MV-4-11 (cell line): ENCODE measurements around the gene CCDC183.
A peak's percentile ranks its signal among the peaks of the same experiment; 100 is the strongest.
"Not testable (repeated sequence)": the region's sequence is repeated elsewhere in the genome, so short reads cannot be mapped to it uniquely, and the experiment has no call there.

ENCODE experiments used
- DNase-seq: peaks from one replicate; lab custom pipeline; 2025; lab: John Stamatoyannopoulos, UW

CCDC183 gene

GRCh38 chr9:136802321-136802720 lies 6.2 kb downstream of the CCDC183 start:
- no peak for DNase-seq

- DNase-seq, result not testable (repeated sequence)
Measured at GRCh38 chr9:136803009-136803550, 6.9 kb downstream of the CCDC183 start.

GRCh38 chr9:136803551-136804508 lies 7.7 kb downstream of the CCDC183 start:
- no peak for DNase-seq

GRCh38 chr9:136804509-136805206 lies 8.5 kb downstream of the CCDC183 start:
- DNase-seq, result no peak

GRCh38 chr9:136805207-136805740 lies 9.1 kb downstream of the CCDC183 start:
- DNase-seq, result no peak

GRCh38 chr9:136806067-136806466 lies 9.9 kb downstream of the CCDC183 start:
- DNase-seq, result no peak

- DNase-seq, result no peak
Measured at GRCh38 chr9:136806631-136807201, 10.6 kb downstream of the CCDC183 start.

- DNase-seq, result peak; percentile 68
Measured at GRCh38 chr9:136807281-136808074, 11.3 kb downstream of the CCDC183 start, which contains the start of gene RABL6. Gene RABL6, plus strand, starts transcription at chr9:136807948. Its CDS starts 249 bp downstream, at chr9:136808197.

- DNase-seq, result no peak
Measured at GRCh38 chr9:136808075-136808805, 12.1 kb downstream of the CCDC183 start.

GRCh38 chr9:136808806-136809158 lies 12.6 kb downstream of the CCDC183 start:
- peak; percentile 32 for DNase-seq

GRCh38 chr9:136814725-136815421 lies 18.7 kb downstream of the CCDC183 start:
- DNase-seq, result no peak

- no peak for DNase-seq
Measured at GRCh38 chr9:136815422-136815782, 19.3 kb downstream of the CCDC183 start.

GRCh38 chr9:136820971-136821825 lies 25.1 kb downstream of the CCDC183 start:
- DNase-seq, result no peak

GRCh38 chr9:136821826-136822544 lies 25.8 kb downstream of the CCDC183 start:
- no peak for DNase-seq

GRCh38 chr9:136823136-136824046 lies 27.3 kb downstream of the CCDC183 start:
- no peak for DNase-seq

GRCh38 chr9:136824496-136825225 lies 28.5 kb downstream of the CCDC183 start:
- DNase-seq, result no peak
